ENCODE results near the gene KIF6.

KIF6 gene

GRCh38 chr6:39319621-39320362, 405.4 kb downstream of the KIF6 start:
- no peak for DNase-seq (ENCODE audit: low read depth)

- DNase-seq (ENCODE audit: low read depth), result no peak
Observed at GRCh38 chr6:39317256-39317655, 408.0 kb downstream of the KIF6 start.

- DNase-seq (ENCODE audit: low read depth), result peak; percentile 92
Observed at GRCh38 chr6:39314273-39314795, 410.9 kb downstream of the KIF6 start, which contains the start of gene KCNK17. TSS of gene KCNK17 (minus strand) at chr6:39314419. CDS start at chr6:39314320, 99 bp downstream.

- DNase-seq (ENCODE audit: low read depth), result no peak
Observed at GRCh38 chr6:39313526-39314272, 411.5 kb downstream of the KIF6 start.

GRCh38 chr6:39312912-39313525, 412.2 kb downstream of the KIF6 start:
- DNase-seq (ENCODE audit: low read depth), result no peak

GRCh38 chr6:39310542-39310941, 414.7 kb downstream of the KIF6 start:
- no peak for DNase-seq (ENCODE audit: low read depth)

- peak; percentile 58 for DNase-seq (ENCODE audit: low read depth)
Observed at GRCh38 chr6:39309942-39310531, 415.2 kb downstream of the KIF6 start.

- DNase-seq (ENCODE audit: low read depth), result no peak
Observed at GRCh38 chr6:39307462-39307861, 417.7 kb downstream of the KIF6 start.

- DNase-seq (ENCODE audit: low read depth), result no peak
Observed at GRCh38 chr6:39304951-39305350, 420.3 kb downstream of the KIF6 start.

GRCh38 chr6:39303425-39304153, 421.6 kb downstream of the KIF6 start:
- DNase-seq (ENCODE audit: low read depth), result no peak

- DNase-seq (ENCODE audit: low read depth), result peak; percentile 74
Observed at GRCh38 chr6:39302669-39303424, 422.4 kb downstream of the KIF6 start.

- DNase-seq (ENCODE audit: low read depth), result no peak
Observed at GRCh38 chr6:39302011-39302410, 423.2 kb downstream of the KIF6 start.

- DNase-seq (ENCODE audit: low read depth), result no peak
Observed at GRCh38 chr6:39301606-39302005, 423.6 kb downstream of the KIF6 start.

- no peak for DNase-seq (ENCODE audit: low read depth)
Observed at GRCh38 chr6:39300739-39301138, 424.5 kb downstream of the KIF6 start.

GRCh38 chr6:39298061-39298460, 427.1 kb downstream of the KIF6 start:
- DNase-seq (ENCODE audit: low read depth), result no peak

GRCh38 chr6:39296745-39297640, 428.2 kb downstream of the KIF6 start:
- DNase-seq (ENCODE audit: low read depth), result no peak

GRCh38 chr6:39295611-39296011, 429.6 kb downstream of the KIF6 start:
- no peak for DNase-seq (ENCODE audit: low read depth)

GRCh38 chr6:39294899-39295298, 430.3 kb downstream of the KIF6 start:
- DNase-seq (ENCODE audit: low read depth), result no peak

GRCh38 chr6:39294133-39294532, 431.1 kb downstream of the KIF6 start:
- DNase-seq (ENCODE audit: low read depth), result no peak

GRCh38 chr6:39292637-39293036, 432.6 kb downstream of the KIF6 start:
- no peak for DNase-seq (ENCODE audit: low read depth)
